Stimulated activated CD8-positive, alpha-beta memory T cell treated with anti-CD3 and anti-CD28 coated beads, Interleukin-4, amount 100 ng/mL, for 48 hours (primary cell): ENCODE data around the gene PEX11G.

Source experiments
- DNase-seq: peaks from one replicate; pipeline ENCODE4 v3.0.0-alpha.2; 2020

PEX11G gene

GRCh38 chr19:7521551-7522071 lies 32.8 kb upstream of the PEX11G start:
- no peak for DNase-seq

- no peak for DNase-seq
Measured at GRCh38 chr19:7520131-7521051, 31.6 kb upstream of the PEX11G start.

GRCh38 chr19:7519361-7520130 lies 30.7 kb upstream of the PEX11G start:
- DNase-seq: no peak

GRCh38 chr19:7516878-7517277 lies 28.0 kb upstream of the PEX11G start:
- DNase-seq: no peak

- DNase-seq: no peak
Measured at GRCh38 chr19:7516333-7516732, 27.5 kb upstream of the PEX11G start.

- DNase-seq: peak; percentile 67
Measured at GRCh38 chr19:7515645-7516151, 26.9 kb upstream of the PEX11G start, which contains the start of gene ZNF358. Gene ZNF358, plus strand, starts transcription at chr19:7516103. Its CDS starts 3,140 bp downstream, at chr19:7519243.

- DNase-seq: no peak
Measured at GRCh38 chr19:7515110-7515644, 26.3 kb upstream of the PEX11G start.

- DNase-seq: no peak
Measured at GRCh38 chr19:7513809-7514642, 25.2 kb upstream of the PEX11G start.

GRCh38 chr19:7512400-7512851 lies 23.6 kb upstream of the PEX11G start:
- no peak for DNase-seq

- no peak for DNase-seq
Measured at GRCh38 chr19:7509625-7510024, 20.8 kb upstream of the PEX11G start.

GRCh38 chr19:7507884-7508283 lies 19.0 kb upstream of the PEX11G start:
- peak; percentile 58 for DNase-seq

GRCh38 chr19:7506385-7507328 lies 17.8 kb upstream of the PEX11G start:
- DNase-seq: peak; percentile 78

GRCh38 chr19:7505682-7506384 lies 17.0 kb upstream of the PEX11G start:
- DNase-seq: peak; percentile 58

GRCh38 chr19:7505288-7505681 lies 16.4 kb upstream of the PEX11G start:
- no peak for DNase-seq

- no peak for DNase-seq
Measured at GRCh38 chr19:7504684-7505083, 15.8 kb upstream of the PEX11G start.

GRCh38 chr19:7502552-7502951 lies 13.7 kb upstream of the PEX11G start:
- no peak for DNase-seq

- peak; percentile 74 for DNase-seq
Measured at GRCh38 chr19:7500811-7501450, 12.1 kb upstream of the PEX11G start.

- no peak for DNase-seq
Measured at GRCh38 chr19:7497292-7497691, 8.5 kb upstream of the PEX11G start.

GRCh38 chr19:7494416-7495098 lies 5.7 kb upstream of the PEX11G start:
- no peak for DNase-seq
